ENCODE measurements around the gene ARV1. TPM values are rescaled to one million over a fixed set of nuclear protein-coding genes. Genes with fewer than 3 reads are reported as not detected.

The ARV1 gene
- total and polyA plus RNA-seq, 2 experiments from 2014 or later, result 10.4 to 20.0 TPM

DNA sequence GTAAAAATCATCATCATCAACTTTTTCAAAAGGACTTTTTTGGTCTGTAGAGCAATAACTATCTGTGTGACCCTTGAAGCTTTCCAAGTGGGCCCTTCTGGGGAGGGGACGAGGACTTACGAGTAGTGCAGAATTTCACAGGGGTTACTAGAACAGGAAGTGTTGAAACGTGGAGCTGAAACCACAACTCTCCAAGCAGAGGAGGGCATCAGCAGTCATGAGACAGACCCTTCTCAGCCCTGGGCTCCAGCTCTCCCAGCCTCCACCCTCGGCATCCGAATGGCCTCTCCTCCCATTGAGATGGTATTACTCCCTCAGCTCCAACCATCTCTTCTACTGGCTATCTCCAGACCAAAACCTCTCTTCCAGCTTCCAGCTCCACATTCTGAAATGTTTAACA is 57.5 kb downstream of the ARV1 start:
- ATAC-seq (no peak), DNase-seq (ENCODE audit: low spot score) (no peak)
- no peak overlapping the region for H3K4me2 ChIP-seq
- Mint-ChIP-seq H3K4me1 (peaks cover 2% of the 10 kb centered on the region; the same call in 1 of the 3 replicates), H3K4me3 (no peak overlapping the region), H3K27me3 (ENCODE audit: insufficient read depth, low read depth, poor library complexity) (peaks cover 56% of the 10 kb centered on the region), H3K36me3 (ENCODE audit: low read depth) (no peaks in the 10 kb centered on the region; the same call in 2 of the 3 replicates), H3K9me3 (no peaks in the 10 kb centered on the region; the same call in 2 of the 3 replicates), H3K27ac (no peak overlapping the region)
- H3K27me3 ChIP-seq (ENCODE audit: insufficient read depth), result peaks cover 64% of the 10 kb centered on the region
- no peaks in the 10 kb centered on the region for H3K9me2 ChIP-seq (ENCODE audit: insufficient read depth)
- no peak overlapping the region for H2AFZ ChIP-seq
- TF ChIP-seq POLR2AphosphoS5 (IDR thresholded peaks at IDR 0.05; ENCODE audit: low read depth), result no peak
- no peak overlapping the region for H3K27ac ChIP-seq (ENCODE audit: low read depth)
- no peaks in the 10 kb centered on the region; the same call in 1 of the 2 replicates for H3K4me1 ChIP-seq (ENCODE audit: insufficient read depth)
- no peaks in the 10 kb centered on the region for H3K79me2 ChIP-seq (replicated peaks; ENCODE audit: insufficient read depth)
- no peaks in the 10 kb centered on the region for H3F3A ChIP-seq (replicated peaks; ENCODE audit: low read depth)
- H3K4me3 ChIP-seq, result no peak overlapping the region
- H4K20me1 ChIP-seq (replicated peaks; ENCODE audit: insufficient read depth), result peaks cover 10% of the 10 kb centered on the region
- no peaks in the 10 kb centered on the region for H3K36me3 ChIP-seq (ENCODE audit: insufficient read depth)

- Mint-ChIP-seq H3K27ac (no peak overlapping the region), H3K4me1 (peaks cover 3% of the 10 kb centered on the region; the same call in 1 of the 3 replicates), H3K9me3 (no peaks in the 10 kb centered on the region; the same call in 2 of the 3 replicates), H3K27me3 (ENCODE audit: insufficient read depth, low read depth, poor library complexity) (peaks cover 68% of the 10 kb centered on the region), H3K4me3 (no peak overlapping the region), H3K36me3 (ENCODE audit: low read depth) (no peaks in the 10 kb centered on the region; the same call in 2 of the 3 replicates)
- no peak for ATAC-seq
- Histone ChIP-seq H2AFZ (no peak overlapping the region), H3K27me3 (ENCODE audit: insufficient read depth) (peaks cover 79% of the 10 kb centered on the region), H4K20me1 (replicated peaks; ENCODE audit: insufficient read depth) (peaks cover 14% of the 10 kb centered on the region), H3F3A (replicated peaks; ENCODE audit: low read depth) (no peaks in the 10 kb centered on the region), H3K27ac (ENCODE audit: low read depth) (no peak overlapping the region), H3K4me3 (no peak overlapping the region), H3K79me2 (replicated peaks; ENCODE audit: insufficient read depth) (no peaks in the 10 kb centered on the region), H3K36me3 (ENCODE audit: insufficient read depth) (no peaks in the 10 kb centered on the region), H3K9me2 (ENCODE audit: insufficient read depth) (no peaks in the 10 kb centered on the region), H3K4me1 (ENCODE audit: insufficient read depth) (no peaks in the 10 kb centered on the region; the same call in 1 of the 2 replicates), H3K4me2 (no peak overlapping the region)
- DNase-seq (ENCODE audit: low spot score), result no peak
- TF ChIP-seq, protein P1, sequence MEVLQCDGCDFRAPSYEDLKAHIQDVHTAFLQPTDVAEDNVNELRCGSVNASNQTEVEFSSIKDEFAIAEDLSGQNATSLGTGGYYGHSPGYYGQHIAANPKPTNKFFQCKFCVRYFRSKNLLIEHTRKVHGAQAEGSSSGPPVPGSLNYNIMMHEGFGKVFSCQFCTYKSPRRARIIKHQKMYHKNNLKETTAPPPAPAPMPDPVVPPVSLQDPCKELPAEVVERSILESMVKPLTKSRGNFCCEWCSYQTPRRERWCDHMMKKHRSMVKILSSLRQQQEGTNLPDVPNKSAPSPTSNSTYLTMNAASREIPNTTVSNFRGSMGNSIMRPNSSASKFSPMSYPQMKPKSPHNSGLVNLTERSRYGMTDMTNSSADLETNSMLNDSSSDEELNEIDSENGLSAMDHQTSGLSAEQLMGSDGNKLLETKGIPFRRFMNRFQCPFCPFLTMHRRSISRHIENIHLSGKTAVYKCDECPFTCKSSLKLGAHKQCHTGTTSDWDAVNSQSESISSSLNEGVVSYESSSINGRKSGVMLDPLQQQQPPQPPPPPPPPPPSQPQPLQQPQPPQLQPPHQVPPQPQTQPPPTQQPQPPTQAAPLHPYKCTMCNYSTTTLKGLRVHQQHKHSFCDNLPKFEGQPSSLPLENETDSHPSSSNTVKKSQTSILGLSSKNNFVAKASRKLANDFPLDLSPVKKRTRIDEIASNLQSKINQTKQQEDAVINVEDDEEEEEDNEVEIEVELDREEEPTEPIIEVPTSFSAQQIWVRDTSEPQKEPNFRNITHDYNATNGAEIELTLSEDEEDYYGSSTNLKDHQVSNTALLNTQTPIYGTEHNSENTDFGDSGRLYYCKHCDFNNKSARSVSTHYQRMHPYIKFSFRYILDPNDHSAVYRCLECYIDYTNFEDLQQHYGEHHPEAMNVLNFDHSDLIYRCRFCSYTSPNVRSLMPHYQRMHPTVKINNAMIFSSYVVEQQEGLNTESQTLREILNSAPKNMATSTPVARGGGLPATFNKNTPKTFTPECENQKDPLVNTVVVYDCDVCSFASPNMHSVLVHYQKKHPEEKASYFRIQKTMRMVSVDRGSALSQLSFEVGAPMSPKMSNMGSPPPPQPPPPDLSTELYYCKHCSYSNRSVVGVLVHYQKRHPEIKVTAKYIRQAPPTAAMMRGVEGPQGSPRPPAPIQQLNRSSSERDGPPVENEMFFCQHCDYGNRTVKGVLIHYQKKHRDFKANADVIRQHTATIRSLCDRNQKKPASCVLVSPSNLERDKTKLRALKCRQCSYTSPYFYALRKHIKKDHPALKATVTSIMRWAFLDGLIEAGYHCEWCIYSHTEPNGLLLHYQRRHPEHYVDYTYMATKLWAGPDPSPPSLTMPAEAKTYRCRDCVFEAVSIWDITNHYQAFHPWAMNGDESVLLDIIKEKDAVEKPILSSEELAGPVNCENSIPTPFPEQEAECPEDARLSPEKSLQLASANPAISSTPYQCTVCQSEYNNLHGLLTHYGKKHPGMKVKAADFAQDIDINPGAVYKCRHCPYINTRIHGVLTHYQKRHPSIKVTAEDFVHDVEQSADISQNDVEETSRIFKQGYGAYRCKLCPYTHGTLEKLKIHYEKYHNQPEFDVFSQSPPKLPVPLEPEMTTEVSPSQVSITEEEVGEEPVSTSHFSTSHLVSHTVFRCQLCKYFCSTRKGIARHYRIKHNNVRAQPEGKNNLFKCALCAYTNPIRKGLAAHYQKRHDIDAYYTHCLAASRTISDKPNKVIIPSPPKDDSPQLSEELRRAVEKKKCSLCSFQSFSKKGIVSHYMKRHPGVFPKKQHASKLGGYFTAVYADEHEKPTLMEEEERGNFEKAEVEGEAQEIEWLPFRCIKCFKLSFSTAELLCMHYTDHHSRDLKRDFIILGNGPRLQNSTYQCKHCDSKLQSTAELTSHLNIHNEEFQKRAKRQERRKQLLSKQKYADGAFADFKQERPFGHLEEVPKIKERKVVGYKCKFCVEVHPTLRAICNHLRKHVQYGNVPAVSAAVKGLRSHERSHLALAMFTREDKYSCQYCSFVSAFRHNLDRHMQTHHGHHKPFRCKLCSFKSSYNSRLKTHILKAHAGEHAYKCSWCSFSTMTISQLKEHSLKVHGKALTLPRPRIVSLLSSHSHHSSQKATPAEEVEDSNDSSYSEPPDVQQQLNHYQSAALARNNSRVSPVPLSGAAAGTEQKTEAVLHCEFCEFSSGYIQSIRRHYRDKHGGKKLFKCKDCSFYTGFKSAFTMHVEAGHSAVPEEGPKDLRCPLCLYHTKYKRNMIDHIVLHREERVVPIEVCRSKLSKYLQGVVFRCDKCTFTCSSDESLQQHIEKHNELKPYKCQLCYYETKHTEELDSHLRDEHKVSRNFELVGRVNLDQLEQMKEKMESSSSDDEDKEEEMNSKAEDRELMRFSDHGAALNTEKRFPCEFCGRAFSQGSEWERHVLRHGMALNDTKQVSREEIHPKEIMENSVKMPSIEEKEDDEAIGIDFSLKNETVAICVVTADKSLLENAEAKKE (CRISPR knock-in tag; IDR thresholded peaks at IDR 0.05), result no peak
- TF ChIP-seq CREB1 (CRISPR knock-in tag; IDR thresholded peaks at IDR 0.05; ENCODE audit: low read depth) (no peak), EZH2phosphoT487 (IDR thresholded peaks at IDR 0.05; ENCODE audit: unreplicated experiment) (no peak), STAT1 (IDR thresholded peaks at IDR 0.05; ENCODE audit: unreplicated experiment) (no peak), CTCF (conservative IDR thresholded peaks at IDR 0.05; ENCODE audit: low read depth in 2 of 2) (no peak), ZNF331 (CRISPR knock-in tag; IDR thresholded peaks at IDR 0.05; ENCODE audit: low read depth) (no peak), JUNB (IDR thresholded peaks at IDR 0.05; ENCODE audit: unreplicated experiment) (no peak), ETS1 (IDR thresholded peaks at IDR 0.05) (no peak), POLR2AphosphoS5 (IDR thresholded peaks at IDR 0.05; ENCODE audit: low read depth) (no peak), EZH2 (IDR thresholded peaks at IDR 0.05; ENCODE audit: low read depth, unreplicated experiment) (no peak), ZNF114 (CRISPR knock-in tag; IDR thresholded peaks at IDR 0.05) (no peak), NANOG (IDR thresholded peaks at IDR 0.05; ENCODE audit: borderline replicate concordance) (no peak)
Observed at GRCh38 chr1:231037585-231038517, 59.0 kb downstream of the ARV1 start.

Measured in GM23338 (cell line).